T47D (cell line): ENCODE data around the gene DKK3.

ENCODE experiments used
- DNase-seq, 2 experiments: peaks; one replicate each; pipeline versions ENCODE4 v3.0.0 to v3.0.0-alpha.2; 2011 to 2012; ENCODE audit warnings: low read depth in 1 of 2, low spot score in 1 of 2
- JUND ChIP-seq: IDR thresholded peaks from 2 replicates; pipeline ENCODE4 v1.6.1; 2012; ENCODE audit warnings: low read depth
- in situ Hi-C: cut with HindIII; loops from 2 replicates; pipeline ENCODE4 v1.10.0; 2016; ENCODE audit warnings: low sequenced_read_pairs, low pct_unique_long_range_greater_than_20kb

Gene DKK3

GRCh38 chr11:12023015-12023414 is 14.6 kb upstream of the DKK3 start:
- in situ Hi-C loops: no loop called here

GRCh38 chr11:12020546-12020945 is 12.1 kb upstream of the DKK3 start:
- in situ Hi-C loops: no loop called here
- no peak for DNase-seq
- TF ChIP-seq JUND: no peak

More at GRCh38 chr11:12023015-12023414, 14.6 kb upstream of the DKK3 start:
- DNase-seq: no peak
- no peak for TF ChIP-seq JUND

- no peak for TF ChIP-seq JUND
- DNase-seq: peak in 1 of 2 experiments; percentile 38
- in situ Hi-C loops: no loop called here
Measured at GRCh38 chr11:12019866-12020416, 11.5 kb upstream of the DKK3 start.

GRCh38 chr11:12019337-12019736 is 10.9 kb upstream of the DKK3 start:
- in situ Hi-C loops: no loop called here
- TF ChIP-seq JUND: no peak
- no peak for DNase-seq

- no peak for TF ChIP-seq JUND
- in situ Hi-C loops: no loop called here
- DNase-seq: no peak
Measured at GRCh38 chr11:12017865-12018453, 9.5 kb upstream of the DKK3 start.

- in situ Hi-C loops: no loop called here
- no peak for DNase-seq
- no peak for TF ChIP-seq JUND
Measured at GRCh38 chr11:12017243-12017678, 8.8 kb upstream of the DKK3 start.

- in situ Hi-C loops: no loop called here
- TF ChIP-seq JUND: no peak
Measured at GRCh38 chr11:12016246-12016645, 7.8 kb upstream of the DKK3 start.

GRCh38 chr11:12015486-12015885 is 7.1 kb upstream of the DKK3 start:
- DNase-seq: no peak
- in situ Hi-C loops: no loop called here
- TF ChIP-seq JUND: no peak

More at GRCh38 chr11:12016246-12016645, 7.8 kb upstream of the DKK3 start:
- DNase-seq: no peak

GRCh38 chr11:12013781-12014180 is 5.4 kb upstream of the DKK3 start:
- DNase-seq: no peak
- no peak for TF ChIP-seq JUND
- in situ Hi-C loops: no loop called here

GRCh38 chr11:12009617-12010321 is 1.3 kb upstream of the DKK3 start:
- DNase-seq: no peak
- TF ChIP-seq JUND: no peak
- in situ Hi-C loops: no loop called here

GRCh38 chr11:12008790-12009616 is 577 bp upstream of the DKK3 start:
- in situ Hi-C loops: no loop called here
- no peak for DNase-seq
- no peak for TF ChIP-seq JUND

GRCh38 chr11:12007230-12007593 is 1.2 kb downstream of the DKK3 start:
- in situ Hi-C loops: no loop called here
- no peak for DNase-seq
- no peak for TF ChIP-seq JUND
